ENCODE data around the gene NFX1.

DNA sequence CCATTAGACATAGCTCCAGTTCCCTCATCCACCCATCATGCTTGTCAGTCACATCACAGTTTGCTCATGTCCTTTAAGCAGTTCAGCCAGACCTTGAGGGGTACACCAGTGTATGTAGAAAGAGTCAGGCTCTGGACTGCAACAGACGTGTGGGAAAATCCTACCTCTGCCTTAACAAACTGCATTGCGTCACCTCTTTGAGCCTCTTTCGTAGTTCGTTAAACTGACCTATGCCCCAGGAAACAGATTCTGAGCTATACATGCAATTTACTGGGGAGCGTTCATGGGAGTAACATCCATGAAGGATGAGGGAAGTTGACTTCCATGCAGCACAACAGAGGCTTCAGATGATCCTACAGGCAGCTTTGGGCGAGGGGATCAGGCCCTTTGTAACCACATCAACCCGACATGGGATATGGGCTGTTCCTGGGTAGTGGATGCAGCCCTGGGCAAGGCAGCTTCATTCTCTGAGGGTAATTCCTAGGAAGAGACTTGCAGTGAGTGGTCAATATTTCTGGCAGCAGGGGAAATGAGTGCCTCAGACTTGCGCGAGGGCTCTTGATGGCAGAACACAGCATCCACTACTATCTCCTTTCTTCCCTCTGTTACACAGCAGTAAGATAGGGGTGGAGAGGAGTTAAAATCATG lies 46.1 kb upstream of the NFX1 start:
- TF ChIP-seq CTCF (IDR thresholded peaks at IDR 0.05) (no peak), POLR2A (IDR thresholded peaks at IDR 0.05) (no peak)
